Muscle layer of colon (tissue), 2 donors: ENCODE data around the gene CLEC2B.

Experiments used
- H3K27ac ChIP-seq: one replicate; pipeline ENCODE4 v1.7.0; 2013; ENCODE audit warnings: low read depth, mild to moderate bottlenecking, low read length, moderate library complexity
- H3K27me3 ChIP-seq, 2 donors: one replicate each; pipeline ENCODE4 v1.7.0; 2013; ENCODE audit warnings: low read length in 2 of 2, mild to moderate bottlenecking in 2 of 2; ENCODE audit not compliant: insufficient read depth in 2 of 2, control insufficient read depth in 1 of 2
- H3K36me3 ChIP-seq: one replicate; pipeline ENCODE4 v1.7.0; 2013; ENCODE audit warnings: mild to moderate bottlenecking, low read length; ENCODE audit not compliant: insufficient read depth
- H3K4me1 ChIP-seq: one replicate; pipeline ENCODE4 v1.7.0; 2013; ENCODE audit warnings: mild to moderate bottlenecking, low read length; ENCODE audit not compliant: insufficient read depth
- H3K4me3 ChIP-seq, 2 donors: one replicate each; pipeline ENCODE4 v1.7.0; 2013; ENCODE audit warnings: low read length in 2 of 2, low read depth in 1 of 2, mild to moderate bottlenecking in 1 of 2, moderate library complexity in 1 of 2
- H3K9ac ChIP-seq: one replicate; pipeline ENCODE4 v1.7.0; 2013; ENCODE audit warnings: low read length
- H3K9me3 ChIP-seq: one replicate; pipeline ENCODE4 v1.7.0; 2013; ENCODE audit warnings: mild to moderate bottlenecking, low read length
- donor health status: abdominal sarcoma.
- donor health status: Adenocarcinoma of cecum.

CLEC2B gene

DNA sequence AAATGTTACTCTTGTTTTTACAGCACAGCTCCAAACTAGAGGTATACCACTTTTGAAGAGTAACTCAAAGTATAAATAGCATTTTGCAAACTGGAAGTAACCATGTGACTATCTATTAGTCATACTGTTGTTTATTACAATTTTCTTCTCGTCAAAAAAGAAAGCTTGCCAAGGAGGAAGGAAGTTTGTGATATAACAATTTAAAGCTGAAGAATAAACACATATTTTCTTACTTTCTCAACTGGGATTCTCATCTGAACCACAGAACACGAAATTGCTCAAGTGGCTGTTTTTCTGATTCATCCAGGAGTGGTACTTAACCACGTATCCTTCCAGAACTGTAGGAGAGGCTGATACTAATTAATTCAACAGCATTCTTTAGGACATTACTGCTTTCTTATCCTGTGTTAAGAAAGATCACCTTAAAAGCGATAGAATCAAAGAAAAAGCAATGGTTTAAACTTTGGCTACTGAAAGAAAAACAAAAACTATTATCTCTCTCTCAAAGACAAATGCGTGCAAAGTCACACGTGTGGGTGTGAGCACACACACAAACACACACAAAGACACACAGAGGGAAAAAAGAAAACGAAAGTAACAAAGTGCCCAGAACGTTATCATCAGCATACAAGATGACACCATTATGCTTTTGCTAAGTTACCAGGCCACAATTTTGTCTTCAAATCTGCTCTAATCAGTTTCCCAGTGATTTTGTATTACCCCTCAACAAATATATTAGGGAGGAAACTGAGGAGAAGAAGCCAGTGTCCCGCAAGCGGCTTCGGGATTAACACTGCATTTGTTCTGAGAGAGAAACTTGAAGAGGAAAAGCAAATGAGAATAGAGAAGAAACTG lies at the start of gene CLEC2B:
CLEC2B (minus strand) TSS at position 48 of the 855 bp plus-strand sequence.
- no peaks in the 10 kb centered on the region for H3K4me1 ChIP-seq
- H3K27ac ChIP-seq: peak within 1 kb of the TSS; percentile 72
- H3K9ac ChIP-seq: peak within 1 kb of the TSS; percentile 73
- H3K4me3 ChIP-seq: peak within 1 kb of the TSS; percentile 47 to 69
- no peaks in the 10 kb centered on the region for H3K36me3 ChIP-seq
- H3K9me3 ChIP-seq: no peaks in the 10 kb centered on the region
- no peaks in the 10 kb centered on the region for H3K27me3 ChIP-seq

DNA sequence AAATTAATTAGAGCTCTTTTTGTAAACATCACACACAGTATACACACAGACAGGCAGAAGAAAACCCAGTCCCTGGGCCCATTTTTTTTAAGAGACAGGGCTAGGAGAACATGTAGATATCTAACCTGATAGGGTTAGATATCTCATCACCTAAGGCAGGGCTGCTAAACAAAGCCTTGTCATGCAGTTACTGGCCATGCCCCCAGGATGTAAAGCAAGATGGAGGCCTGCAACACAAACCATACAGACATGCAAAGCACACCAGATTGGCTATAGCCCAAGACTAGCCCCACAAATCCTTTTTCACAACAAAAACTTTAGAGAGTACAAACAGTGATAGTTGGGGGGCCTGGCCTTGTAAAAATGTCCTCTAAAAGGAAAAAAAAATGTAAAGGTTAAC lies 42.6 kb upstream of the CLEC2B start:
- Histone ChIP-seq H3K4me3 (no peak overlapping the region), H3K36me3 (no peaks in the 10 kb centered on the region), H3K9me3 (no peaks in the 10 kb centered on the region)

DNA sequence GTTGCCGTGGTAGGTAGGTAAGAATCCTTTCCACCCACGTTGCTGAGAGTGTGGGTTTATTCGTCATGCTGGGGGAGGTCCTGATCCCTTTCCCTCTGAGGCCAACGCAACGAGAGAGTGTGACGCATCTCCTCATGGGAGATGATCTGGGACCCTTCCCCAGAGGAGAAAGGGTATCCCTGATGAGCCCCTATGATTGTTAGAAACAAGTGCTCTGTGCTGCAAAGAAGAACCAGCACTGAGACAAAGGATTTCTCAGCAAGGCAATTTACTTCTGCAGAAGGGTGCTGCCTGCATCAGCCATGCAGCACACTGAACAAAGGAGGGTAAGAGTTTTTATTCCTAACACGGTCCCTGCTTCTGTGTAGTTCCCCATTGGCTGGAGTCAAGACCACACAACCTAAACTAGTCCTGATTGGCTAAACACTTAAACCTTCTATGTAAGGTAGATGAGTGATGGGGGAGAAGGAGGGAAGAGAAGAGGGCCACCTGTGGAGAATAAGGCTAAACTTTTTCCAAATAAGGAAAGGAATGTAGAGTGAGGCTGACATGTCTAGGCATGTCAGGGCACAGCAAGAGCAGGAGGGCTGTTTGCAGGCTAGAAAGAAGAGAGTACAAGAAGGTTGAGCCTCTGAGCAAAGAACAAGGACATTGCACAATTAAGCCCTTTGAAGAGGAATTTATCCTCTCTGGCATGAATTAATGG lies 41.7 kb upstream of the CLEC2B start:
- Histone ChIP-seq H3K4me1 (no peaks in the 10 kb centered on the region), H3K36me3 (no peaks in the 10 kb centered on the region), H3K9ac (no peak overlapping the region), H3K27ac (no peak overlapping the region), H3K9me3 (no peaks in the 10 kb centered on the region), H3K27me3 (no peaks in the 10 kb centered on the region), H3K4me3 (peak overlapping the region in 1 of 2 donors; percentile 4)

More for the DNA sequence above, 42.6 kb upstream of the CLEC2B start:
- H3K27ac ChIP-seq: no peak overlapping the region
- H3K9ac ChIP-seq: no peak overlapping the region
- no peaks in the 10 kb centered on the region for H3K4me1 ChIP-seq
- H3K27me3 ChIP-seq: no peaks in the 10 kb centered on the region

DNA sequence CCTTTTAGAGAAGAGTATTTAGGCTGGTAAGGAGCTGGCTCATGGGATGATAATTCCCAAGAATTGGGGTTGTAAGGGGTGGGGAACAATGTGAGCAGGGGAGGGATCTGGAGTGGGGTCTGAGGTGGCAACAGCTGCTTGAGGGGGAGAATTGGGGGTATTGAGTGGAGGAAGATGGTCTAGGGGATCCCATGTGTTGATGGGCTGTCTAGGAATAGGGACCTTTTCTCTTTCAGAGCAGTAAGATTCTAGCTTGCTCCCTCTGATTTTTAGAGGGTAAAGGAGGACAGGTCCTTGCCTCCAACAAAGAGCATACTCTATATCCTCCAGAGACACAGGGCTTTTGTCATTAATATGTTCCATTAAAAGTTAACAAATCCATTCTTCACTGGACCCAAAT lies 40.6 kb upstream of the CLEC2B start:
- no peaks in the 10 kb centered on the region for H3K4me1 ChIP-seq
- no peaks in the 10 kb centered on the region for H3K27me3 ChIP-seq
- H3K27ac ChIP-seq: no peak overlapping the region
- H3K9me3 ChIP-seq: no peaks in the 10 kb centered on the region
- no peaks in the 10 kb centered on the region for H3K36me3 ChIP-seq
- H3K9ac ChIP-seq: no peak overlapping the region
- H3K4me3 ChIP-seq: no peak overlapping the region

DNA sequence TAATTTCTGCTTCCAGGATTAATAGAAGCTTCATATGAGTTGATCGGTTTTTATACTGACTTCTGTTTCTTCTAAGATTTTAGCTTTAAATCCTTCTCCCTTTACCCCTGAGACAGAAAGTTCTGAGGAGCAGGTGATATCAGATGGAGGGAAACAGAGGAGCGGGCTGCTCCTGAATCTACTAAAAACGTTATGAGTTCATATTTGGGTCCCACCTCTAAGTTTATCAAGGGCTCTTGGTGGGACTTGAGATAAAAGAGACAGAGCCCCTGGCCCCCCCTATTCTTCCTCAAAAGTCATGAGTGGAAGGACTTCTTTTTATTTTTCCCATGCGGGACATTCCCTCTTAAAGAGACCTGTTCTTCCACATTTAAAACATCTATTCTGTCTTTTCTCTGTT lies 39.2 kb upstream of the CLEC2B start:
- no peaks in the 10 kb centered on the region for H3K9me3 ChIP-seq
- H3K9ac ChIP-seq: no peak overlapping the region
- no peaks in the 10 kb centered on the region for H3K4me1 ChIP-seq
- no peaks in the 10 kb centered on the region for H3K36me3 ChIP-seq
- no peaks in the 10 kb centered on the region for H3K27me3 ChIP-seq
- no peak overlapping the region for H3K27ac ChIP-seq
- no peak overlapping the region for H3K4me3 ChIP-seq

DNA sequence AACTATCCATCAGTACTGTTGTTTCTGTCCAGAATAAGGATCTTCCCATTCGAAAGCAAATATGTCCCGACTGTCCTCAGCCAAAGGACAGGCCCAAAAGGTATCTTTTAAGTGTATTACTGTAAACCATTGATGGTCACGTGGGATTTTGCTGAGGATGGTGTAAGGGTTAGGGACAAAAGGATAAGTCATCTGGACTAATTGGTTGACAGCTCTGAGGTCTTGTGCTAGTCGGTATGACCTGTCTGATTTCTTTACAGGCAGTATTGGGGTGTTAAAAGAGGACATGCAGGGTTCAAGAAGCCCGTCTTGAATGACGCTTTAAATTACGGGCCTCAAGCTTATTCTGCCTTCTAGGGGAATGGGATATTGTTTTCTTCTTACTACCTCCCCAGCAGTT lies 38.6 kb upstream of the CLEC2B start:
- no peaks in the 10 kb centered on the region for H3K4me1 ChIP-seq
- H3K9me3 ChIP-seq: no peaks in the 10 kb centered on the region
- H3K27ac ChIP-seq: no peak overlapping the region
- no peak overlapping the region for H3K4me3 ChIP-seq
- H3K27me3 ChIP-seq: no peaks in the 10 kb centered on the region
- H3K36me3 ChIP-seq: no peaks in the 10 kb centered on the region
- H3K9ac ChIP-seq: no peak overlapping the region

DNA sequence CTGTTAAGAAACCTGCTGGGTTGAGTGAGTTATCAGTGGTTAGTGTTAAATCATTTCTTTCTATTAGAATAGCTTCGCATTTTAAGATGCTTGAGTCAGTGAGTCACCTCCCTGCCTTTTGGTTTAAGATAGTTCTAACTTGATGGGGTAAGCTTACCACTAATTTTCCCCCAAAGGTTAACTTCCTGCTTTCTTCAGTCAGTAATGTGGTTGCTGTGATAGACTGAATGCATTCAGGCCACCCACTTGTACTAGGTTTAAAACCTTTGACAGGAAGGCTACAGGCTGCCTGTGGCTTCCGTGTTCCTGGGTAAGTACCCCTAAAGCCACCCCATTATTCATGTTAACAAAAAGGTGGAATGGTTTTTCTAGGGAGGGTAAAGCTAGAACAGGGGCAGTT lies 37.7 kb upstream of the CLEC2B start:
- Histone ChIP-seq H3K27me3 (no peaks in the 10 kb centered on the region), H3K4me3 (no peak overlapping the region), H3K27ac (no peak overlapping the region), H3K4me1 (no peaks in the 10 kb centered on the region), H3K9ac (no peak overlapping the region), H3K36me3 (no peaks in the 10 kb centered on the region), H3K9me3 (no peaks in the 10 kb centered on the region)

DNA sequence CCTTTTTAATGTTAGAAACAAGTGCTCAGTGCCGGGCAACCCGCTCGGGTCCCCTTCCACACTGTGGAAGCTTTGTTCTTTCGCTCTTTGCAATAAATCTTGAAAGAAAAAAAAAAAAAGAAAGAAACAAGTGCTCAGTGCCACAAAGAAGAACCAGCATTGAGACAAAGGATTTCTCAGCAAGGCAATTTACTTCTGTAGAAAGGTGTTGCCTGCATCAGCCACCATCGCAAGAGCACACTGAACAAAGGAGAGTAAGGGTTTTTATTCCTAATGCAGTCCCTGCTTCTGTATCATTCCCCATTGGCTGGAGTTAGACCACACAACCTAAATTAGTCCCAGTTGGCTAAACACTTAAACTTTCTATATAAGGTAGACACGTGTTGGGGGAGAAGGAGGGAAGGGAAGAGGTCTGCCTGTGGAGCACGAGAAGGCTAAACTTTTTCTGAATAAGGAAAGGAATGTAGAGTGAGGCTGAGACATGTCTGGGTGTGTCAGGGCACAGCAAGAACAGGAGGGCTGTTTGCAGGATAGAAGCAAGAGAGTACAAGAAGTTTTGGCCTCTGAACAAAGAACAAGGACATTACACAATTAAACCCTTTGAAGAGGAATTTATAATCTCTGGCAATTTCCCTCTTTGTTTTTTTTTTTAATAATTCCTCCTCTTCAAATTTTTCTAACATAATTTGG lies 33.5 kb upstream of the CLEC2B start:
- Histone ChIP-seq H3K9ac (no peak overlapping the region), H3K4me1 (no peaks in the 10 kb centered on the region), H3K27me3 (no peaks in the 10 kb centered on the region), H3K4me3 (no peak overlapping the region), H3K9me3 (no peaks in the 10 kb centered on the region), H3K36me3 (no peaks in the 10 kb centered on the region), H3K27ac (no peak overlapping the region)

DNA sequence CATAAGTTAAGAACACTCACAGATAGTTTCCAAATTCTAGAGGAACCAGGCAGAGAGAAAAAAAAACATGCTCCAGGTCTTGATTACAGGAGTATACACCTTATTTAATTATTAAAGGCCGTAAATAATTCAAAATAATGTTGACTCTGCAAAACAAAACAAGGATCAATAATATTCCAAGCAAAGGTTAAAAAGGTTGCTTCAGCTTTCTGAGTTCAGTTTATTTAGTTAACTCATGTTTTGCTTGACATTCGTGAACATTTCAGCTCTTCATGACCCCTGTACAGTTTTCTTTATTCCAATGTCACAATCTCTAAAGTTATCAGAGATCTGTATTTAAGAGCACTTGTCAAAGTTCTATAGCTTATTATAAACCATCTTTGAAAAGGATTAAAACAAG lies 31.8 kb upstream of the CLEC2B start:
- no peak overlapping the region for H3K27ac ChIP-seq
- no peaks in the 10 kb centered on the region for H3K4me1 ChIP-seq
- no peak overlapping the region for H3K4me3 ChIP-seq
- no peak overlapping the region for H3K9ac ChIP-seq
- H3K36me3 ChIP-seq: no peaks in the 10 kb centered on the region
- no peaks in the 10 kb centered on the region for H3K9me3 ChIP-seq
- no peaks in the 10 kb centered on the region for H3K27me3 ChIP-seq

DNA sequence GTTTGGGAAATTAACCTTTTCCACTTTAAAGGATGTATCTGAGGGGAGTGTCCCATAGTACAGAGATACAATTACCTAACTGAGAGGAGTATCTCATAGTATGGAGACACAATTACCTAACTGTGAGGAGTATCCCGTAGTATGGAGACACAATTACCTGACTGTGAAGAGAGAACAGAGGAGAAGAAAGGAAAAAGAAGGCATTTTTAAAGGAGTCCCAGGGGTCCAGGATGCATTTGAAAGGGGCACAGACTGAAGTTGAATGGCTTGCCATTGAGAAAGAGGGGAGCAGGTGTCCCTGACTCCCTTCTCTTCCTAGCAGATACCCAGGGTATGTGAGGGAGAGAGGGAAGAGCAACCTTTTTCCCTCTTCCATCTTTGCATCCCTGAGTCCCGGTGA lies 30.1 kb upstream of the CLEC2B start:
- no peaks in the 10 kb centered on the region for H3K36me3 ChIP-seq
- no peaks in the 10 kb centered on the region for H3K9me3 ChIP-seq
- no peaks in the 10 kb centered on the region for H3K27me3 ChIP-seq
- H3K27ac ChIP-seq: no peak overlapping the region
- no peak overlapping the region for H3K4me3 ChIP-seq
- H3K9ac ChIP-seq: no peak overlapping the region
- H3K4me1 ChIP-seq: no peaks in the 10 kb centered on the region

DNA sequence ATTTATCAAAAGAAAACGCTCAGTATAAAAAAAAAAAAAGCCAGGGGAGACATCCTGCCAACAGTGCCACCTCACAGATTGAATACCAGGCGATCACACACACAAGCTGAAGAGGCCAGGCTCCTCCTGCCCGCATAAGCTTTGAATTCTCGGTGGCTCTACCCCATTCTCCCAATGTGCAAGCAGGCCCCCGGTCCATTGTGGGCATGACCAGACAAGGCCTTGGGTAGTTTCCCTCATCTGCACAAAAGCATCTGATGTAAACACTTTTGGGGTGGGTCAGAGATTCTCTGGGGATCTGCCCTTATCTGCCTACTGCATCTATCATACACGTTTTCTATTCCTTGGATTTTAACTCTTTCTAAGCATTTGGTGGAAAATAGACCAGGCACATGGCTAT lies 28.4 kb upstream of the CLEC2B start:
- H3K36me3 ChIP-seq: no peaks in the 10 kb centered on the region
- no peaks in the 10 kb centered on the region for H3K27me3 ChIP-seq
- H3K4me1 ChIP-seq: no peaks in the 10 kb centered on the region
- H3K27ac ChIP-seq: no peak overlapping the region
- no peak overlapping the region for H3K9ac ChIP-seq
- H3K9me3 ChIP-seq: no peaks in the 10 kb centered on the region
- no peak overlapping the region for H3K4me3 ChIP-seq
